Activated T-cell treated with anti-CD3 and anti-CD28 coated beads, Interleukin-2, amount 50 U/mL, for 24 hours (primary cell): ENCODE measurements around the gene PTPRF.

Source experiments
- DNase-seq: peaks from one replicate; pipeline ENCODE4 v3.0.0-alpha.2; 2020
- H3K27ac Mint-ChIP-seq: 2 replicates; pipeline ENCODE4 v1.8.0; 2020; ENCODE audit warnings: mild to moderate bottlenecking, mixed read lengths
- H3K27me3 Mint-ChIP-seq: 2 replicates; pipeline ENCODE4 v1.8.0; 2020; ENCODE audit warnings: mixed read lengths
- H3K36me3 Mint-ChIP-seq: 2 replicates; pipeline ENCODE4 v1.8.0; 2020; ENCODE audit warnings: low read depth, mixed read lengths
- H3K4me1 Mint-ChIP-seq: 2 replicates; pipeline ENCODE4 v1.8.0; 2020; ENCODE audit warnings: low read depth, mixed read lengths
- H3K4me3 Mint-ChIP-seq: 2 replicates; pipeline ENCODE4 v1.8.0; 2020; ENCODE audit warnings: mild to moderate bottlenecking, moderate library complexity, mixed read lengths
- H3K9me3 Mint-ChIP-seq: 2 replicates; pipeline ENCODE4 v1.8.0; 2020; ENCODE audit warnings: mixed read lengths

Gene PTPRF

DNA sequence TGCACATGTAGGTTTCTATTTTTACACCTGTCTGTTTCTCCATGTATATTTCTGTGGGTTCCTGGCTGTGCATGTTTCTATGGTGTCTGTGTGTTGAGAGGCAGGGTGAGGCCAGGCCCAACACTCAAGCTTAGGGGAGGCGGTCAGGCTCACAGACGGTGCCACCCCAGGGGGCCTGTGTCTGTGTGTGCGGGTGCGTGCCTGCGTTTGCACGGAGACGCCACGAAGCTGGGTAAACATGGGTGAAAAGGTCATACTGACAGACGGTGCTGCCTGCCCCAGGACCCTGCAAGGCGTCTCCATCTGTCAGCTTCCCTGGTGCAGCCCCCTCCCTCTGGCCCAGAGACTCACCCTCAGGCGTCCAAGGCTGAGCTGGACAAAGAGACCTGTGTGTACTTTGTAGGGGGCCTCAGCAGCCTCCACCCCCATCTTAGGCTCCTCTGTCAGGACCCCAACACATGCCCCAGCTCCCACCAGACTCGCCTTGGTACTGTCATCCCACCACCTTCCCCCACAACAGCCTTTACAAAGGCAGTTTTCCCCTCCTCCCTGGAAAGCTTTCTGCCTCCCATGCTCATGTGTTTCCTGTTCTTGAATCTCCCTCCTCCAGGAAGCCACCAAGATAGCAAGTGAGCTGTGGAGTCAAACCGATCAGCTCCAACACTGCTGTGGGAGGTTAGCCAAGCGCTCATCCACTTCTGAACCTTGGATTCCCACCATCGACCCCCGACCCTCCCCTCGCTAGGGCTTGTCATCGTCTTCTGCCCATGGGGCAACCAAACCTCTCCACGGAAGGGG lies 34.1 kb downstream of the PTPRF start:
- peaks cover 28% of the 10 kb centered on the region for H3K27me3 Mint-ChIP-seq
- no peak overlapping the region for H3K27ac Mint-ChIP-seq
- H3K36me3 Mint-ChIP-seq, result no peaks in the 10 kb centered on the region
- H3K4me3 Mint-ChIP-seq, result peak overlapping the region; percentile 50
- peaks cover 5% of the 10 kb centered on the region for H3K4me1 Mint-ChIP-seq
- H3K9me3 Mint-ChIP-seq, result no peaks in the 10 kb centered on the region
- DNase-seq, result no peak

DNA sequence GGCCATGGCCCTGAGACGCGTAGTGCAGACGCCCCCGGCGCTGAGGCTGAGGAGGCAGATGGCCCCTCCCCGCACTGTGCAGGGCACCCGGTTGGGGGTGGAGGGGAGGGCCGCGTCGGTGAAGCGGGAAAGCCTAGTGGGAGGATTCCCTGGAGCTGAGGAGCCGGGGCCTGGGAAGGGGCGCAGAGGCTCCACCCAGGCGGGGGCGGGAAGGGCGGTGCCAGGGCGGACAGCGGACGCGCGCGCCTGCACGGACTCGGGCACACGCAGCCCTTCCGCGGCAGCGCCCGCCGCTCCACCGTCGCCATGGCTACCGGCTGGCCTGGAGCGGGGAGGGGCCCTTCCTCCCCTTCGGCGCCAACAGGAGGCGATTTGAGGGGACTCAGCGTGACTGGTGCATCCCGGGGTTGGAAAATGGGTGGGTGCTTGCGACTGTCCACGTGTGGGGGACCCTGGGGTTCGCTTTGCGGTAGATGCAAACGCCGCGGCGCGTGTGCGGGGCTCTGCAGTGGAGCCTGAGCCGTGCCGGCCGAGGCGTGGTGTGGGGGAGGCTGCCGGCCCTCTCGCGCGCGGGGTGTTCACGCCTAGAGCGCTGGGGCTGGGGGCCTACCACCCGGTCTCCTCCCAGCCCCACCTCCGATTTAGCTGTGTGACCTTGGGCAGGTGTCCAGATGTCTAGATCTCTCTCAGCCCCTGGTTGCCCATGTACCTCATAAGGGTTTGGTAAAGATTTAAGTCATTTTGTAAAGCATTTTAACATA lies 35.1 kb downstream of the PTPRF start:
- peak overlapping the region; percentile 50 for H3K4me3 Mint-ChIP-seq
- DNase-seq, result peak; percentile 48
- H3K27ac Mint-ChIP-seq, result no peak overlapping the region
- peaks cover 5% of the 10 kb centered on the region for H3K4me1 Mint-ChIP-seq
- H3K27me3 Mint-ChIP-seq, result peaks cover 28% of the 10 kb centered on the region
- H3K36me3 Mint-ChIP-seq, result no peaks in the 10 kb centered on the region
- no peaks in the 10 kb centered on the region for H3K9me3 Mint-ChIP-seq

DNA sequence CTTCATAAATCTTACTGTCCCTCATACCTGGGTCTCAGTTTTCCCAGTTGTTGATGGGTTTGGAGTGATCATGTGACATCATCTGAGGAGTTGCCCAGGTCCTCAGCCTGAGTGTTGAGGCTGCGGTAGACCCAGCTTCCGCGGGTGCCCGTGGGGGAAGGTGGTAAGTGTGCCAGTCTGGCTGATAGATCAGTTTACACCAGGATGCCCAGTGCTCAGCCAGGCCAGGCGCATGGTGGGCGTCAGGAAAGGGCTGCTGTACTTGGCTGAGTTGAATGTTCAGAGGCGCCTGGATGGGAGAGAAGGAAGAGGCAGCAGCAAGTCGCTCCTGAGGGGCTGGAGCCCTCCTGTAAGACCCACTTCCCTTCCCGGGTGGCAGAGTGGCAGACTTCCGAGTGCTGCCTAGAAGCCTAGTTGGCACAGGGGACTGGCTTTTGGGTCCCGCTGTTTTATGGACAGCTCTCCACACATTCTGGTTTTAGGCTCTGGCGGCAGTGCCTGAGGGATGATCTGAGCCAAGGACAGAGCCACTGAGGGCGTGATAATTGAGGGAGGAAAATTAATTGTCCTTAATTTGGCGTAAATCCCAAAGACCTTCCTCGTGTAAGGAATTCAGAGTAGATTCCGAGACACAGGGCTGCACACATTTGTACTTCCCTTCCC lies 35.8 kb downstream of the PTPRF start:
- no peaks in the 10 kb centered on the region for H3K9me3 Mint-ChIP-seq
- H3K27me3 Mint-ChIP-seq, result peaks cover 28% of the 10 kb centered on the region
- H3K4me1 Mint-ChIP-seq, result peaks cover 5% of the 10 kb centered on the region
- no peak overlapping the region for H3K4me3 Mint-ChIP-seq
- H3K27ac Mint-ChIP-seq, result no peak overlapping the region
- no peak for DNase-seq
- no peaks in the 10 kb centered on the region for H3K36me3 Mint-ChIP-seq

DNA sequence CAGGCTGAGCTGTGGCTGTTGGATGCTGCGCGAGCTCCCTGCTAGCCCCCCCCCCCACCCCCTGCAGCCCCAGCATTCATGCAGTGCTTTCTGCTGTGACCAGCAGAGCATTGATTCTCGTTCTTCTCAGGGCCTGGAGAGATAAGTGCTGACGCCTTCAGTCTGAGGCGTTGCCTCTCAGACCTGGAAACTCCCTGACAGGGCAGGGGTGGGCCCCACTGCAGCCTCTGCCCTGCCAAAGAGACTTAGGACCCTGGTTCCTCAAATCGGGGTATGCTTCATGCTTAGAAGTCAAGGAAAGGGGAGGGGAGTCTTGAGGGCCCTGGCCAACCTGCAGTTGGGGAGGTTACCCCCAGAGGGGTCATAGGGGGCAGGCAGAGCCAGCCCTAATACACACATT lies 38.5 kb downstream of the PTPRF start:
- no peak overlapping the region for H3K4me3 Mint-ChIP-seq
- no peak overlapping the region for H3K27ac Mint-ChIP-seq
- DNase-seq, result no peak
- peaks cover 5% of the 10 kb centered on the region for H3K4me1 Mint-ChIP-seq
- no peaks in the 10 kb centered on the region for H3K9me3 Mint-ChIP-seq
- peaks cover 25% of the 10 kb centered on the region for H3K27me3 Mint-ChIP-seq
- H3K36me3 Mint-ChIP-seq, result no peaks in the 10 kb centered on the region

DNA sequence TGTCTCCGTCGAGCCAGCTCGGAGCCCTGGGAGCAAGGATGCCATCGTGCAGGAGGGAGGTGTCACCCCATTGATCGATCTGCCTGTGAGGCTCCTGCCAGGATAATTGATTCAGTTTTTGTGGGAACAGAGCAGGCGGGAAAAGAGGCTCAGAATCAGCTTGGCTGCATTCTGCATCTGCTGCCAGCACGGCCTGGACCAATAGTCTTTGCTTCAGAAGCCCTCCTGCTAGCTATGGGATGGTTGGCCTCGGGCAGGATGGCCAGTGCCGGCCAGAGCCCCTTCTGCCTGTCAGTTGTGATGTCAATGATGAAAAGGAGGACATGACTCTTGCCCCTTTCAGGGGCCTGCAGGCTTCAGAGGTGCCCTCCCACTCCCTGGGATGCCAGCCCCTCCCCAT lies 39.6 kb downstream of the PTPRF start:
- no peak overlapping the region for H3K27ac Mint-ChIP-seq
- H3K9me3 Mint-ChIP-seq, result no peaks in the 10 kb centered on the region
- H3K4me1 Mint-ChIP-seq, result peaks cover 5% of the 10 kb centered on the region
- H3K27me3 Mint-ChIP-seq, result peaks cover 16% of the 10 kb centered on the region
- no peak for DNase-seq
- no peak overlapping the region for H3K4me3 Mint-ChIP-seq
- H3K36me3 Mint-ChIP-seq, result no peaks in the 10 kb centered on the region

DNA sequence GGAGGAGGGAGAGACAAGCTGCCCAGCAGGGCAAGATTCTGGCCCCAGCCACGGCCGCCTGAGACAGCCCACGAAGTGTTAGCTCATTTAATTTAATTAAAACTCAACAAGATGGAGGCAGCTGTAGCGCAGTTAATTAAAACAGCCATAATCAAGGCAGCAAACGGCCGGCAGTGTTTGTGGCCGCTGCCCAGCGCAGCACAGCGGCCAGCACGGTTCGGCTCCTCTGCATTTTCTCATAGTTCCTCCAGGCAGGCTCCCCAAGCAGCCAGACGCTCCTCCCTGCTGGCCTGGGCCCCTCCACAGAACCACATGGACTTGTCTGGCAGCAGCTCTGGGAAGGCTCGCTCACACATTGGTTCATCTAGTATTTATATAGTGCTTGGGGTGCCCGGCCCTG lies 40.0 kb downstream of the PTPRF start:
- Mint-ChIP-seq H3K27ac (no peak overlapping the region), H3K27me3 (peaks cover 16% of the 10 kb centered on the region), H3K4me1 (peaks cover 5% of the 10 kb centered on the region), H3K9me3 (no peaks in the 10 kb centered on the region), H3K36me3 (no peaks in the 10 kb centered on the region), H3K4me3 (no peak overlapping the region)
- DNase-seq, result no peak

DNA sequence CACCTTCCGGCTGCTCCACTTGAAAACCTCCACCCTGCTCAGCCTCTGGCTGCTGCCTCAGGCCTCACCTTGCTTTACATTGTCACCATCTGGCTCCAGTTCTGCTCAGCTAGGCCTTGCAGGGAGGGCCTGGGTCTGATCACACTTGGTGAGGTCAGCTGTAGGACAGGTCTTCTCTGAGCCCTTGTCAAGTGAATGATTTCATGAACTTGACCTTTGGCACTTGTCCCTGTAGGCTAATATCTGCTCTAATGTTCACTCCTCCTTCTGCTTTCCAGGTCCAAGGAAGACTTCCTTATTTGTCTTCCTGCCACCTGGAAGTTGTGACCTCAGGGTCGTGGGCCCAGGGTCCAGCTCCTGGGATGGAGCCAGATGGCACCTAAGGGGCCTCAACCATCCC lies 41.4 kb downstream of the PTPRF start:
- H3K27me3 Mint-ChIP-seq, result peaks cover 5% of the 10 kb centered on the region
- DNase-seq, result no peak
- H3K36me3 Mint-ChIP-seq, result no peaks in the 10 kb centered on the region
- no peak overlapping the region for H3K4me3 Mint-ChIP-seq
- no peak overlapping the region for H3K27ac Mint-ChIP-seq
- no peaks in the 10 kb centered on the region for H3K4me1 Mint-ChIP-seq
- H3K9me3 Mint-ChIP-seq, result no peaks in the 10 kb centered on the region

DNA sequence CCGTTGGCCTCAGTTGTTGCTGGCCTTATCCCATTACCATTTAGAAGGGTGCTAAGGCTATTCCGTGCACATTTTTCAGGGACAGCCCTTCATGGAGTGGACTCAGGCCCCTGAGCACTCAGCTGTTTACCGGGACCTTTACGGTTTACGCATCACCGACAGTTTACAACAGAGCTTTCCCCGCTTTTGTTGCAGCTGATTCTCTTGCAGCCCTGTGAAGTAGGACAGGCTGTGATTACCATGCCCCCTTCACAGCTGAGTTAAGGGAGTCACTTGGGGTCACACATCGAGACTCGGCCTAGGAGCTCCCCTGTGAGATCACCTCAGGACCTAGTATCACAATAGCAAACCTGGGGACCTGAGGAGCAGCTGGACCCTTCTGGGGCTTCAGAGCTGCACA lies 41.9 kb downstream of the PTPRF start:
- H3K27ac Mint-ChIP-seq, result no peak overlapping the region
- peaks cover 2% of the 10 kb centered on the region for H3K27me3 Mint-ChIP-seq
- H3K36me3 Mint-ChIP-seq, result no peaks in the 10 kb centered on the region
- no peak for DNase-seq
- H3K4me3 Mint-ChIP-seq, result no peak overlapping the region
- no peaks in the 10 kb centered on the region for H3K9me3 Mint-ChIP-seq
- no peaks in the 10 kb centered on the region for H3K4me1 Mint-ChIP-seq

DNA sequence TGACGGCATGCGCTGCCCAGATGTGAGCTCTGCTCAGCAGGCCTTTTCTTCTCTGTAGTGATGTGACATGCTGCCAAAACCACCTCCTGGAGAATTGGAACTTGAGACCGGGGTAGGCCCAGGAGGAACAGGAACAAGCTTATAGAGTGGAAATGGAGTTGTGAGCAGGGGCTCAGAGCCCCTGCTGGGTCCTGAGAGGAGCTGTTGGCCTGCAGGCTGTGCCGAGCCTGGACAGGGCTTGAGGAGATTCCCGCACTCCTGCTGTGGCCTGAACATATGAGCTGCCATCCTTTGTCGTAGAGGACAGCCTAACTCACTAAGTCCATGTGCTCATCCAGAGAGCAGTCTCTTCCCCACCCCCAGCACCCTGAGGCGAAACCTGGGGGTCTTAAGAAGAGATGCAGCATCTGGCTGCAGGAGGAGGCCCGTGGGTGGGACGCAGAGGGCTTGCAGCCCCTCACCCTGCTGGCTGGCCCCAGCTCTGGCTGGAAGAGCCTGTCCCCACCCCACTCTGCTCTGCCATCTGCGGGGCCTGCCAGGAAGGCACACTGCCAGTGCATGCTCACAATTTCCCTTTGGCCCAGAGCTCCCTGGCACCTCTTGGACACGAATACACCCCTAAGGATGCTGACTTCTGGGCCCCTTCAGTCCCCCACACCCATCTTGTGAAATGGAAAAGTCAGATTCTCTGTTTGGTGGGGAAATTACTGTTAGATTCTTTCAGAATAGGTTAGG lies 42.5 kb downstream of the PTPRF start:
- DNase-seq, result no peak
- Mint-ChIP-seq H3K27ac (no peak overlapping the region), H3K27me3 (no peaks in the 10 kb centered on the region), H3K4me3 (no peak overlapping the region), H3K9me3 (no peaks in the 10 kb centered on the region), H3K4me1 (no peaks in the 10 kb centered on the region), H3K36me3 (no peaks in the 10 kb centered on the region)

DNA sequence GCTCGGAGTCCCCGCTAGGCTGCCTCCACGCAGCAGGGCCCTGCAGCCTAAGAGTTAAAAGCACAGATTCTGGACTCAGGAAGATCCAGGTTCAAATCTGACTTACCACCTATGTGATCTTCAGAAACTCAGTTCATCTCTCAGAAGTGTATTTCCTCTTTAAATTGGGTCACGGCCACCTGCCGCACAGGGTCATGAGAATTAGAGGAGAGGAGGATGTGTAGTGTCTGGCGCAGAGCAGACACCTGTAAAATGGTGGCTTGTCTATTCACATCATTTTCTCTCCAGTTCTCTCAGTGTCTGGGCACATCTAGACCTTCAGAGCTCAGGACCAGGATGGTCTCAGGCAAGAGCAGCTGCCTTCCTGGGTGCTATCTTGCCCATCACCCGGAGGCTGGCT lies 45.8 kb downstream of the PTPRF start:
- H3K4me3 Mint-ChIP-seq, result no peak overlapping the region
- no peak for DNase-seq
- H3K4me1 Mint-ChIP-seq, result no peaks in the 10 kb centered on the region
- H3K36me3 Mint-ChIP-seq, result no peaks in the 10 kb centered on the region
- H3K27ac Mint-ChIP-seq, result no peak overlapping the region
- H3K9me3 Mint-ChIP-seq, result no peaks in the 10 kb centered on the region
- no peaks in the 10 kb centered on the region for H3K27me3 Mint-ChIP-seq

DNA sequence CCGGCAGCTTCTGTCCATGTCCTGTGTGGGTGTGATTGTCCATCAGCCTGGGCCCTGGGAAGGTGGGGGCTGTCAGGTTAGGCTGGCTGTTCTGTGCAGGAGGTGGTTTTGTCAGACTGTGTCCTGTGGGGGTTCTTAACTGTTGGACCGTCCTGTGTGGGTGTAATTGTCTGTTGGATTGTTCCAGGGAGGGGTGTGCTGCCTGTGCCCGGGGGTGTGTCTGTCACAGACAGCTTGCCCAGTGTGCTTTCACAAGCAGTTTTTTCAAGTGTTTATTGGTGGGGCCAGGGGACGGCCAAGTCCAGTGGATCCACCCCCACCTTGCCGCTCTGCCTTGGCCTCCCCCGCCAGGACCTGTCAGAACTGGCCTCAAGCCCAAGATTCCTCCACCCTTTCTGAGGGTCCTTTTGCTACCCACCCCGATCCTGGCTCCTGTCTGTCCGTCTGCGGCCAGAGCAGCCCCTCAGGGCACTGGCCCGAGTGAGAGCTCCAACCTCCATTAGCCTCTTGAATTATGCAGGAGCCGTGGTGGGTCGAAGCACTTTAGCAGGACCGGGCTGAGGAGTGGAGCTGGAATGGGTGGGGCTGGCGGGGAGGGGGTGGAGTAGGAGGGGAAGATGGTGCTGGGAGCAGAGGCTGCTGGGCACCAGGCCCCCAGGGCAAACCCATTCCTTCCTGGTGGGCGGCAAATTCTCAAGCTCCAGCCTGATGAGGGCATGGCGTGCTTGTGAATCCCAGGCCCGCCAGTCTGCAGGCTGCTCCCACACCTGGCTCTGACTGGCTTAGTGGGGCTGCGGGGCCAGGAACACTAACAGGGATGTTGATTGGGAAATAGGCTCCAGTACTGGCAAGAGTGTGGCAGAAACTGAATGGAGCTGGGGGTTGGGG lies 47.2 kb downstream of the PTPRF start:
- H3K9me3 Mint-ChIP-seq, result no peaks in the 10 kb centered on the region
- H3K4me1 Mint-ChIP-seq, result peaks cover 4% of the 10 kb centered on the region
- no peaks in the 10 kb centered on the region for H3K27me3 Mint-ChIP-seq
- H3K36me3 Mint-ChIP-seq, result no peaks in the 10 kb centered on the region
- H3K27ac Mint-ChIP-seq, result no peak overlapping the region
- no peak for DNase-seq
- no peak overlapping the region for H3K4me3 Mint-ChIP-seq

DNA sequence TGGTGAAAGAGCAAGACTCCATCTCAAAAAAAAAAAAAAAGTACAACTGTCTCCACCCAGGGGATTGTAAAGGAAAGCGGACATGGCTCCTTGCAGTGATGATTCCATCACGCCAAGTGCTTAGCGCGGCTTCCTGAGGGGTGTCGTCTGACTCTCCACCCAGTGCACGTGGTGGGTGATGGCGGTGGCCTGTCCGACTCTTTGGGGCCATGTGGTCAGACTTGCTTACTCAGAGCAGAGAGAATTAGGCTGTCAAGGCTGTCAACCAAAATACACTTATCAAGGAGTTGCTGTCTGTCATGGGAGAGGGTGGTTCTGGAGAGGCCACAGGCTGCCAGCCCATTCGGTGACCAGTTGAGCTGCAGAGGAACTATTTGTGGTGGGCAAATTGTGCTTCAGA lies 49.4 kb downstream of the PTPRF start:
- H3K4me1 Mint-ChIP-seq, result peaks cover 4% of the 10 kb centered on the region

DNA sequence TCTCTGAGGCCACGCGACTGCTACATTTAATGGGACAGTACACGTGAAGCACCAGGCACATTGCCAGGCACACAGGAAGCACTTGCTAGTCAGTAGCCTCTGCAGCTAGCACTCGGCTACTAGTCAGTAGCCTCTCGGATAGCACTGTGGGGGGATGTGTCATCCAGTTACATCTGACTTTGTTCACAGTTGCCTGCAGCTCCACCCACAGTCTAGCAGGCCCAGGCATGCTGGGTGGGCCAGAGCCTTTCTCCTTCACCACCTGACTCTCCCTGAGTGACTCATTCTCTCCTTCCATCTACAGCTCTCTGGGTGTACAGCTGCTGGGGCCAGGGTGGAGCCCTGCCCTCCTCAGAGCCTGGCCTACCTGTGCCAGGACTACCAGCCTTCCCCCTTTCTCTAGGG lies 51.5 kb downstream of the PTPRF start:
- Mint-ChIP-seq H3K4me1 (peaks cover 4% of the 10 kb centered on the region), H3K27me3 (no peaks in the 10 kb centered on the region), H3K4me3 (no peak overlapping the region), H3K36me3 (no peaks in the 10 kb centered on the region), H3K9me3 (no peaks in the 10 kb centered on the region), H3K27ac (peak overlapping the region; percentile 29)
- DNase-seq, result peak; percentile 37

More for the DNA sequence above, 49.4 kb downstream of the PTPRF start:
- Mint-ChIP-seq H3K4me3 (no peak overlapping the region), H3K9me3 (no peaks in the 10 kb centered on the region), H3K27me3 (no peaks in the 10 kb centered on the region), H3K36me3 (no peaks in the 10 kb centered on the region), H3K27ac (no peak overlapping the region)
- no peak for DNase-seq

DNA sequence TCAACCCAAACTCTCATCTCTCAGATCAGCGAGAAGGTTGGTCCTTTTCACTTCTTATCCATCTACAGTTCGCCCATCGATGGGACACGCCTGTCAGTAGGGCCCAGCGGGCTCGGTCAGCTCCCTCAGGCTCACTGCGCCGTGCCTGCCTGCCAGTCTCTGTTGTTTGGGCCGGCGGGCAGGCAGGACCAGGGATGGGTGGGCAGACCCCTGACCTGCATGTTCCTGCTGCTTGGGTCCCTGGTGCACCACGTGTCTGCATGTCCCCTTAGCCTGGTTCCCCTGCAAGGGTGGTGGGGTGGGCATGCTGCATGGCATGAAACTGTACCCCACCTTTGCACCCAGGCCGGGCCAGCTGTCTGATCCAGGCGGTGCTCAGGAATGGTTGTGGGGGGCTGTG lies 52.4 kb downstream of the PTPRF start:
- Mint-ChIP-seq H3K9me3 (no peaks in the 10 kb centered on the region), H3K27me3 (no peaks in the 10 kb centered on the region), H3K4me3 (no peak overlapping the region), H3K36me3 (no peaks in the 10 kb centered on the region), H3K27ac (no peak overlapping the region), H3K4me1 (peaks cover 4% of the 10 kb centered on the region)
- DNase-seq, result no peak
